Measurements from ENCODE around the gene ZBTB4. TPM values are rescaled to one million over a fixed set of nuclear protein-coding genes. Genes with fewer than 3 reads are reported as not detected.

ZBTB4 gene
- total RNA-seq, 1 donor, result 45.5 TPM

- no peak overlapping the region for H3K4me3 ChIP-seq (ENCODE audit: low read depth, low read length)
- no peak for DNase-seq (ENCODE audit: low read depth)
- peak; percentile 24 for TF ChIP-seq CTCF (IDR thresholded peaks at IDR 0.05; ENCODE audit: insufficient read depth, low read length)
Measured at GRCh38 chr17:7502987-7503386, 23.6 kb upstream of the ZBTB4 start.

- H3K4me3 ChIP-seq (ENCODE audit: low read depth, low read length), result no peak overlapping the region
- no peak for DNase-seq (ENCODE audit: low read depth)
- TF ChIP-seq CTCF (IDR thresholded peaks at IDR 0.05; ENCODE audit: insufficient read depth, low read length), result no peak
Measured at GRCh38 chr17:7502171-7502847, 22.9 kb upstream of the ZBTB4 start.

GRCh38 chr17:7501729-7502128 lies 22.3 kb upstream of the ZBTB4 start:
- no peak overlapping the region for H3K4me3 ChIP-seq (ENCODE audit: low read depth, low read length)
- DNase-seq (ENCODE audit: low read depth), result no peak
- no peak for TF ChIP-seq CTCF (IDR thresholded peaks at IDR 0.05; ENCODE audit: insufficient read depth, low read length)

- DNase-seq (ENCODE audit: low read depth), result no peak
- H3K4me3 ChIP-seq (ENCODE audit: low read depth, low read length), result no peak overlapping the region
- TF ChIP-seq CTCF (IDR thresholded peaks at IDR 0.05; ENCODE audit: insufficient read depth, low read length), result no peak
Measured at GRCh38 chr17:7499161-7499560, 19.7 kb upstream of the ZBTB4 start.

- DNase-seq (ENCODE audit: low read depth), result no peak
- H3K4me3 ChIP-seq (ENCODE audit: low read depth, low read length), result no peak overlapping the region
- no peak for TF ChIP-seq CTCF (IDR thresholded peaks at IDR 0.05; ENCODE audit: insufficient read depth, low read length)
Measured at GRCh38 chr17:7497636-7498035, 18.2 kb upstream of the ZBTB4 start.

GRCh38 chr17:7497228-7497627 lies 17.8 kb upstream of the ZBTB4 start:
- no peak for TF ChIP-seq CTCF (IDR thresholded peaks at IDR 0.05; ENCODE audit: insufficient read depth, low read length)
- DNase-seq (ENCODE audit: low read depth), result no peak
- H3K4me3 ChIP-seq (ENCODE audit: low read depth, low read length), result no peak overlapping the region

All from fibroblast of the aortic adventitia (primary cell).